Upper lobe of right lung (tissue), 1 donor: Measurements from ENCODE around the gene DNASE1L2. TPM values are rescaled to one million over a fixed set of nuclear protein-coding genes. Genes with fewer than 3 reads are reported as not detected.
"Not testable (repeated sequence)": the region's sequence is repeated elsewhere in the genome, so short reads cannot be mapped to it uniquely, and the experiment has no call there.

Source experiments
- ATAC-seq: fragments of 200-7000 bp; cut with Tn5 transposase; one replicate; pipeline ENCODE4 v1.9.1; 2020; ENCODE audit warnings: mild to moderate bottlenecking, moderate library complexity
- DNase-seq: peaks from one replicate; pipeline ENCODE4 v3.0.0-alpha.2; 2020
- H3K27ac ChIP-seq: fragments of 200-600 bp; one replicate; pipeline ENCODE4 v1.8.0; 2022
- H3K27me3 ChIP-seq: fragments of 200-600 bp; one replicate; pipeline ENCODE4 v1.8.0; 2022; ENCODE audit warnings: mild to moderate bottlenecking
- H3K36me3 ChIP-seq: fragments of 200-600 bp; one replicate; pipeline ENCODE4 v1.8.0; 2022
- H3K4me1 ChIP-seq: fragments of 200-600 bp; one replicate; pipeline ENCODE4 v1.8.0; 2022
- H3K4me3 ChIP-seq: fragments of 200-600 bp; one replicate; pipeline ENCODE4 v1.8.0; 2022; ENCODE audit warnings: mild to moderate bottlenecking
- H3K9me3 ChIP-seq: fragments of 200-600 bp; one replicate; pipeline ENCODE4 v1.8.0; 2022
- intact Hi-C: fragments of 100-400 bp; cut with DNase I; formaldehyde crosslinking; loops from one replicate; pipeline ENCODE4 v1.11.0; 2022
- total RNA-seq: library from RNA; stranded (reverse); fragmentation: NEBNext Ultra II Directional; extraction: Animal tissue kit (Norgen Biotek cat#: 25700); gene quantifications from one replicate; pipeline ENCODE4 v1.2.1, GENCODE V29; 2021
- TF ChIP-seq, protein P1 (sequence below): fragments of 200-600 bp; IDR thresholded peaks from one replicate; pipeline ENCODE4 v1.8.0; 2022; ENCODE audit warnings: antibody characterized with exemption
- donor health status: DM: no; HTN: yes; CAD: no; lungs with severe emphysema.

The DNASE1L2 gene
- total RNA-seq, 1 donor from 2014 or later: 0.78 TPM

DNA sequence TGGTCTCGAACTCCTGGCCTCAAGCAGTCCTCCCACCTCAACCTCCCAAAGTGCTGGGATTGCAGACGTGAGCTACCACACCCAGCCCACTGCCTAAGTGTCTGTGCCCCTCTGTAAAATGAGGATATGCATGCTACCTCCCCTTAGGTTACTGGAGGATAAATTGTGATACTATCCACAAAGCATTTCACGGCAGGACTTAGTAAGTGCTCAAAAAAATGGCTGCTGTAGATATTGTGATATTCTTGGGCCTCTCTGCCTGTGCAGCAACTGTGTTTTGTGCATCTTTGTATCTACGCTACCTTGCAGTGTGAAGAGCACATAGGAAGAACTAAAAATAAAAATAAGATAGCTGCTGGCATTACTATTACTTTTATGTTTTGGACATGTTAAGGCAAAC is 38.0 kb upstream of the DNASE1L2 start:
- H3K4me1 ChIP-seq: peaks cover 11% of the 10 kb centered on the region
- ATAC-seq: no peak
- peaks cover 39% of the 10 kb centered on the region for H3K27me3 ChIP-seq
- TF ChIP-seq, protein P1, sequence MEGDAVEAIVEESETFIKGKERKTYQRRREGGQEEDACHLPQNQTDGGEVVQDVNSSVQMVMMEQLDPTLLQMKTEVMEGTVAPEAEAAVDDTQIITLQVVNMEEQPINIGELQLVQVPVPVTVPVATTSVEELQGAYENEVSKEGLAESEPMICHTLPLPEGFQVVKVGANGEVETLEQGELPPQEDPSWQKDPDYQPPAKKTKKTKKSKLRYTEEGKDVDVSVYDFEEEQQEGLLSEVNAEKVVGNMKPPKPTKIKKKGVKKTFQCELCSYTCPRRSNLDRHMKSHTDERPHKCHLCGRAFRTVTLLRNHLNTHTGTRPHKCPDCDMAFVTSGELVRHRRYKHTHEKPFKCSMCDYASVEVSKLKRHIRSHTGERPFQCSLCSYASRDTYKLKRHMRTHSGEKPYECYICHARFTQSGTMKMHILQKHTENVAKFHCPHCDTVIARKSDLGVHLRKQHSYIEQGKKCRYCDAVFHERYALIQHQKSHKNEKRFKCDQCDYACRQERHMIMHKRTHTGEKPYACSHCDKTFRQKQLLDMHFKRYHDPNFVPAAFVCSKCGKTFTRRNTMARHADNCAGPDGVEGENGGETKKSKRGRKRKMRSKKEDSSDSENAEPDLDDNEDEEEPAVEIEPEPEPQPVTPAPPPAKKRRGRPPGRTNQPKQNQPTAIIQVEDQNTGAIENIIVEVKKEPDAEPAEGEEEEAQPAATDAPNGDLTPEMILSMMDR: no peak
- no peak for DNase-seq
- H3K27ac ChIP-seq: no peak overlapping the region
- H3K9me3 ChIP-seq: no peaks in the 10 kb centered on the region
- H3K4me3 ChIP-seq: no peak overlapping the region
- H3K36me3 ChIP-seq: no peaks in the 10 kb centered on the region
- intact Hi-C loops: no loop called here

DNA sequence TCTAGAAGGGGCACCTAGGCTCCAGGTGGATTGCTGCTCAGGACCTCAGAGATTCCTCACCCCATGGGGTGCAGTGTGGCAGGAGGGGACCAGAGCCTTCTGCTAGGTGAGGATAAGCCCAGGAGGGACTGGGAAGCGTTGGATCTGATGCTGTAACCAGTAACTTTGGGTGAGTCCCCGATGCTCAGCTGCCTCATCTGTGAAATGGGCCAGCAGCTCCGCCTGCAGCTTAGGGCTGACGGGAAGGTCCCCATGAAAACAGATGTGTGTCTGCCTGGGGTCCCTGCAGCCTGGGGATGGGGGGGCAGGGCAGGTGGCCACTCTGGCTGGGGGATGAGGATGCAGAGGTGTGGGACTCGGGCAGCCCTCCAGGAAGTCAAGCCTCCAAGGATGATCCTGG is 37.1 kb upstream of the DNASE1L2 start:
- intact Hi-C loops: no loop called here
- no peaks in the 10 kb centered on the region for H3K36me3 ChIP-seq
- H3K4me3 ChIP-seq: no peak overlapping the region
- H3K27ac ChIP-seq: no peak overlapping the region
- ATAC-seq (no peak), DNase-seq (no peak)
- TF ChIP-seq, protein P1: no peak
- H3K9me3 ChIP-seq: no peaks in the 10 kb centered on the region
- peaks cover 11% of the 10 kb centered on the region for H3K4me1 ChIP-seq
- H3K27me3 ChIP-seq: peaks cover 34% of the 10 kb centered on the region

DNA sequence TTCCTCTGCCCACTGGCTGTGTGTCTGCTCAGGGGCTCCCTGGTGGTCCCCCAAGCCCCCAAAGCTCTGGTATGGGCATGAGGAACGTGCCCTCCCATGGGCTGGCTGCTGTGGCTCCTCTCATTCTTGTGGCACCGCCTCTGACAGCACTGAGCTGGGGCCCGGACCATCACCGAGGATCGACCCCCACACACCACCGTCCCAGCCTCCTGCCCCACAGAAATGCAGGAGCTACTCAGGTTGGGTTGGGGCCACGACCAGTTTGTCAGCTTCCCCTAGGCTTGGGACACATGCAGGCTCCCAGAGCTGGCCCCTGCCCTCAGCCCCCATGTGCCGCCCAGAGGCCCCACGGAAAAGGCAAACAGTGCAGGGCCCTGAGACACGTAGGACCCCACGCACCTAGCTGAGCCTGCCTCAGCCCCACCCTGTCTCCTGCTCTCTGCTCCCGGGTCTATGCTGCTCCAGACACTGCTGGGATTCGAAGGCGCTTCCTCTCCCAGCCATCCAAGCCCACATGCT is 36.6 kb upstream of the DNASE1L2 start:
- H3K27me3 ChIP-seq: peaks cover 28% of the 10 kb centered on the region
- DNase-seq: no peak
- no peak overlapping the region for H3K27ac ChIP-seq
- H3K9me3 ChIP-seq: no peaks in the 10 kb centered on the region
- no peak overlapping the region for H3K4me3 ChIP-seq
- H3K4me1 ChIP-seq: peaks cover 13% of the 10 kb centered on the region
- TF ChIP-seq, protein P1: no peak
- no peaks in the 10 kb centered on the region for H3K36me3 ChIP-seq
- intact Hi-C loops: no loop called here
- no peak for ATAC-seq

DNA sequence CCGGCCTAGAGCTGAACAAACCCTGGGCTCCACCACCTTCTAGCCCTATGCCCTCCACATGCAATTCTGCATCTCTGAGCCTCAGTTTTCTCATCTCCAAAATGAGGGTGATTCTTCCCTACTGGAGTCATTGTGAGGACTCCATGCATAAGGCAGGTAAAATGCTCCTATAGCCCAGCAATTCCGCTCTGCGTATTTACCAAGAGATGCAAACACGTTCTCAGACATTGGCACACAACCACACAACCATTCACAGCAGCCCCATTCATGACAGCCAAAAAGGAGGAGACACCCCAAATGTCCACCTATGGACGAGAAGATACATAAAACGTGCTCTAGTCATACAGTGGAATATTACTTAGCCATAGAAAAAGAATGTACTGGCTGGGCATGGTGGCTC is 35.9 kb upstream of the DNASE1L2 start:
- TF ChIP-seq, protein P1: no peak
- no peak for ATAC-seq
- Histone ChIP-seq H3K27me3 (peaks cover 22% of the 10 kb centered on the region), H3K27ac (no peak overlapping the region), H3K9me3 (no peaks in the 10 kb centered on the region), H3K36me3 (no peaks in the 10 kb centered on the region), H3K4me1 (peaks cover 12% of the 10 kb centered on the region), H3K4me3 (no peak overlapping the region)
- DNase-seq: no peak
- intact Hi-C loops: no loop called here

DNA sequence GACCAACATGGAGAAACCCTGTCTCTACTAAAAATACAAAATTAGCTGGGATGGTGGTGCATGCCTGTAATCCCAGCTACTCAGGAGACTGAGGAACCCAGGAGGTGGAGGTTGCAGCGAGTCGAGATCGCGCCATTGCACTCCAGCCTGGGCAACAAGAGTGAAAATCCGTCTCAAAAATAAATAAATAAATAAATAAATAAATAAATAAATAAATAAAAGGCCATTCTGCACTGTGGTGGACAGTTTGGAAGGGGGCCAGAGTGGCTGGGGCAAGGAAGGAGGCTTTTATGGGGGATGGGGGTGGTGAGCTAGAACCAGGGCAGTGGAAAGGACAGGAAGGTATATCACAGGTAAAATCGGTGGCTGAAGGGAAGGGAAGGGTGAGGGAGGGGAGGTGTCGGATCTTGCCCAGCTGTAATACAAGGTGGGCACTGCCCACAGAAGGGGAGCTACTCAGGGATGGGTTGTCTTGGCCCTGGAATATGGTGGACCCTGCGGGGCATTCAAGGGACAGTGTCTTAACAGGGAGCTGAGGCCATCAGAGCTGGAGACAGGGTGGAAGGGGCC is 33.0 kb upstream of the DNASE1L2 start:
- DNase-seq, ATAC-seq, H3K4me3 ChIP-seq, H3K27ac ChIP-seq, H3K9me3 ChIP-seq, intact Hi-C loops, H3K27me3 ChIP-seq: not testable (repeated sequence)
- Histone ChIP-seq H3K36me3 (peaks cover 15% of the 10 kb centered on the region), H3K4me1 (peaks cover 18% of the 10 kb centered on the region)

DNA sequence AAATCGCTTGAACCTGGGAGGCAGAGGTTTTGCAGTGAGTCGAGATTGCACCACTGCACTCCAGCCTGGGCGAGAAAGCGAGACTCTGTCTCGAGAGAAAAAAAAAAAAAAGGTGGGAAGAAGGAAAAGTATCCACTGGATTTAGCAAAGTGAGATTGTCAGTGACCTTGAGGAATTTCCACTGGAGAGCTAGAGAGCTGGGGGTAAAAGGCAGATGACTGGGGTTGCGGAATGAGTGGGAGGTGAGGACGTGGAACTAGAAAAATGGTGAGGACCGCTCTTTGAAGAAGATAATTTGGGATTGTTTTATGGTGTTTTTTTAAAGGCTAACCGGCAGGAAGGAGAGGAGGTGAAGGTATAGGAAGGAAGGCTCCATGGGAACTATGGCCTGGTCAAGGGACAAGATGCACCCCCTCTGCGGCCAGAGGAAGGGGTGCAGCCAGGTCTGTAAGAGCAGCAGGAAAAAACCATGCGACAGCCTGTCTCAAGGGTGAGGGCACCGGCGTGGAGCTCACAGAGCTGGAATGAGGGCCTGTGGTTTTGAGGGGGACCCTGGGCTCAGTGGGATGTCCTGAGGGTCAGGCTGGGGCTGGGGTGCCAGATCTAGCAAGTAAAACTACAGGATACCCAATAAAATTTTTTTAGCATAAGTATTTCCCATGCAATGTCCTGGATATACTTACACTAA is 31.7 kb upstream of the DNASE1L2 start:
- DNase-seq (no peak), ATAC-seq (no peak)
- intact Hi-C loops: no loop called here
- peak overlapping the region; percentile 86 for H3K4me3 ChIP-seq
- TF ChIP-seq, protein P1: no peak
- no peaks in the 10 kb centered on the region for H3K9me3 ChIP-seq
- H3K27ac ChIP-seq: peak overlapping the region; percentile 98
- H3K36me3 ChIP-seq: peaks cover 29% of the 10 kb centered on the region
- peaks cover 18% of the 10 kb centered on the region for H3K4me1 ChIP-seq
- H3K27me3 ChIP-seq: no peaks in the 10 kb centered on the region
